ENCODE measurements around the gene GPAM.

GRCh38 chr10:112184052-112184371 is 447 bp upstream of the GPAM start:
- TF ChIP-seq PRDM15 (CRISPR knock-in tag; IDR thresholded peaks at IDR 0.05): no peak
- TF ChIP-seq SP1 (CRISPR knock-in tag; conservative IDR thresholded peaks at IDR 0.05): no peak
- TF ChIP-seq ESRRA (CRISPR knock-in tag; IDR thresholded peaks at IDR 0.05; ENCODE audit: borderline replicate concordance): no peak

All from WTC11 (cell line).